Progenitor cell of endocrine pancreas (in vitro differentiated cells): ENCODE measurements around the gene OR10G7. TPM values are rescaled to one million over a fixed set of nuclear protein-coding genes. Genes with fewer than 3 reads are reported as not detected.

Source experiments
- total RNA-seq: library from RNA; stranded (reverse); gene quantifications from 2 replicates; pipeline ENCODE4 v1.2.1, GENCODE V29; 2021

Gene OR10G7
- total RNA-seq, 1 donor from 2014 or later: not detected

Other genes with a start within 250 kb of the OR10G7 start
- not detected in 2 replicates for gene OR6M1, start 235.0 kb downstream of the OR10G7 start, total RNA-seq
- gene TMEM225, start 155.7 kb downstream of the OR10G7 start, total RNA-seq: not detected in 2 replicates
- 0.24 and 0.58 TPM in 2 replicates for gene OR8D4, start 139.2 kb downstream of the OR10G7 start, total RNA-seq
- 0.53 TPM in 1 of 2 replicates, not detected in the other for gene OR4D5, start 101.7 kb downstream of the OR10G7 start, total RNA-seq
- gene OR6T1, start 97.5 kb downstream of the OR10G7 start, total RNA-seq: not detected in 2 replicates
- gene OR10S1, start 63.5 kb downstream of the OR10G7 start, total RNA-seq: not detected in 2 replicates
- not detected in 2 replicates for gene OR10G6, start 46.2 kb downstream of the OR10G7 start, total RNA-seq
- 0.13 TPM in 1 of 2 replicates, not detected in the other for gene OR10G4, start 28.3 kb downstream of the OR10G7 start, total RNA-seq
- not detected in 2 replicates for gene OR10G9, start 18.3 kb downstream of the OR10G7 start, total RNA-seq
- not detected in 2 replicates for gene OR10G8, start 14.5 kb downstream of the OR10G7 start, total RNA-seq
- 20.9 and 22.6 TPM in 2 replicates for gene VWA5A, start 74.1 kb upstream of the OR10G7 start, total RNA-seq
- gene OR10D3, start 142.0 kb upstream of the OR10G7 start, total RNA-seq: not detected in 2 replicates
- gene OR8G1, start 199.8 kb upstream of the OR10G7 start, total RNA-seq: not detected in 2 replicates
- gene OR8G5, start 215.1 kb upstream of the OR10G7 start, total RNA-seq: not detected in 2 replicates